ENCODE measurements around the gene KLKB1.
"Not testable (repeated sequence)": the region's sequence is repeated elsewhere in the genome, so short reads cannot be mapped to it uniquely, and the experiment has no call there.

The KLKB1 gene

DNA sequence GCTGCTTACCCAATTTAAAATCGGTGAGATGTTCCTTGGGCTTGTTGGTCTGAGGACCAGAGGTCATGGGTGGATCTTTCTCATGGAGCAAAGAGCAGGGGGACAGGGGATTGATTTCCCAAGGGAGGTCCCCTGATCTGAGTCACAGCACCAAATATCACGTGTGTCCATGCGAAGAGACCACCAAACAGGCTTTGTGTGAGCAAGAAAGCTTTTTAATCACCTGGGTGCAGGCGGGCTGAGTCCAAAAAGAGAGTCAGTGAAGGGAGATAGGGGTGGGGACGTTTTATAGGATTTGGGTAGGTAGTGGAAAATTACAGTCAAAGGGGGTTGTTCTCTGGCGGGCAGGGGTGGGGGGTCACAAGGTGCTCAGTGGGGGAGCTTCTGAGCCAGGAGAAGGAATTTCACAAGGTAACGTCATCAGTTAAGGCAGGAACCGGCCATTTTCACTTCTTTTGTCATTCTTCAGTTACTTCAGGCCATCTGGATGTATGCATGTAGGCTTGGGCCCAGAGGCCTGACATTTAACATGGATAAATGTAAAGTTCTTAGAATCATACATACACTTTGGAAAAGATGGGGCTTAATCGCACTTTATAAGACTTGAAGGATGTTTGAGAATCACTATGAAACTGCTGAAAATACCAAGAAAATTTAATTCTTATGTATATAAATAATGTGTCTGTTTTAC is 19.9 kb downstream of the KLKB1 start:
- peak overlapping the region; percentile 62 for H3K4me3 ChIP-seq (ENCODE audit: low read length)
- not testable (repeated sequence) for H3K9me3 ChIP-seq (ENCODE audit: insufficient read depth, low read depth, low read length); H3K36me3 ChIP-seq (ENCODE audit: insufficient read depth, low read length); H3K27me3 ChIP-seq (ENCODE audit: insufficient read depth, low read length)
- WGBS = 68% methylated on average over 8 of the region's 9 CpGs
- H3K27ac ChIP-seq (ENCODE audit: low read depth, low read length) = peak overlapping the region; percentile 99
- peak overlapping the region; percentile 89 for H3K9ac ChIP-seq (ENCODE audit: low read depth, low read length)
- peaks cover 53% of the 10 kb centered on the region for H3K4me1 ChIP-seq (ENCODE audit: insufficient read depth, low read length)

DNA sequence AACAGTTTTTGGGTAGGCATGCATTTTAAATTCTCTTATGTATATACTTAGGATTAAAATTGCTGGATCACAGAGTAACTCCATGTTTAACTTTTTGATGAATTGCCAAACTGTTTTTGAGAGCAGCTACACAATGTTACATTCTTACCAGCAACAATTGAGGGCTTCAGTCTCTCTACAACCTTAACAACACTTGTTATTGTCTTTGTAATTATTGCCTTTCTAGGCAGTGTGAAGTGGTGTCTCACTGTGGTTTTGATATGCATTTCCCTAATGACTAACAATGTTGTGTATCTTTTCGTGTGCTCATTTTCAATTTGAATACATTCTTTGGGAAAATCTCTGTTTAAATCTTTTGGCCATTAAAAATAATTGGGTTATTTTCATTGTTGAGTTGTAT is 21.3 kb downstream of the KLKB1 start:
- H3K4me3 ChIP-seq (ENCODE audit: low read length) = no peak overlapping the region
- no peaks in the 10 kb centered on the region for H3K9me3 ChIP-seq (ENCODE audit: insufficient read depth, low read depth, low read length)
- peaks cover 47% of the 10 kb centered on the region for H3K4me1 ChIP-seq (ENCODE audit: insufficient read depth, low read length)
- H3K27me3 ChIP-seq (ENCODE audit: insufficient read depth, low read length) = no peaks in the 10 kb centered on the region
- 13% methylated on average over 1 of the region's 1 CpG for WGBS
- peaks cover 6% of the 10 kb centered on the region; the same call in 1 of the 2 replicates for H3K36me3 ChIP-seq (ENCODE audit: insufficient read depth, low read length)
- H3K27ac ChIP-seq (ENCODE audit: low read depth, low read length) = peak overlapping the region; percentile 99
- peak overlapping the region; percentile 76 for H3K9ac ChIP-seq (ENCODE audit: low read depth, low read length)

DNA sequence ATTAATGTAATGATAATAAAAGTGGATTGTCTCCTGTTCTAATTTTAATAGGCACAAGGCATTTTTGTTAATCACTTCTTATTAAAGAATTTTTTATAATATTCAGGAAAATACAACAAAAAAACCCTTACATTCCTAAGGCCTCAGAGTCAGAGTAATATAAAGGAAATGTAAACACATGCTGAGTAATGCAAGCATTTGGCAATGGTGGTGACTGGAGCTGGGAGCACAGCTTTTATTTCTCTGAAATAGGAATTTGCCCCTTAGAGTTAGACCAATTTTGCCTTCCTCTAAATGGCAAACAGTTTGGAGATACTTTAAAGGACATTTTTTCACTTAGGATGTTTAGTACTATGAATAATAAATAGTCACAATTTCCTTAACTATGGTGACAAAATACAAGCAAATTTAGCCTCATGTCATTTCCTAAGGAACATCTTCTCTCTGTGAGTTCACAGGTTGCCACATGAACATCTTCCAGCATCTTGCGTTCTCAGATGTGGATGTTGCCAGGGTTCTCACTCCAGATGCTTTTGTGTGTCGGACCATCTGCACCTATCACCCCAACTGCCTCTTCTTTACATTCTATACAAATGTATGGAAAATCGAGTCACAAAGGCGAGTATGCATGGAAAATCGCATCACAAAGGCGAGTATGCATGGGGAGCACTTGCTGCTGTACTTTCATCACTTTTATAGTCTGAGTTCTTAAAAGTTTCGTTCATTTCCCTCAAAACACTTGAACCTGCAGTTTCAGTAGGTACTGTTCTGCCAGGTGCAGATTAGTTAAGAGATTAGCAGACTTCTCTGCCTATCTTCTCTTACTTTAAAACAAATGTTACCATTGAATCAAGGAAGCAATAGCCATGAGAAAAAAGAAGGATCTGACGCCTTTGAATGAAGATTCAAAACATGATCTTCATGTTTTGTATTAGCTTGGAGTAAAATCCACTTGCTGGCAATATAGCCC is 22.8 kb downstream of the KLKB1 start:
- H3K36me3 ChIP-seq (ENCODE audit: insufficient read depth, low read length) = no peaks in the 10 kb centered on the region; the same call in 1 of the 2 replicates
- peak overlapping the region; percentile 76 for H3K9ac ChIP-seq (ENCODE audit: low read depth, low read length)
- peaks cover 47% of the 10 kb centered on the region for H3K4me1 ChIP-seq (ENCODE audit: insufficient read depth, low read length)
- peak overlapping the region; percentile 99 for H3K27ac ChIP-seq (ENCODE audit: low read depth, low read length)
- peak overlapping the region; percentile 1; the same call in 1 of the 2 replicates for H3K4me3 ChIP-seq (ENCODE audit: low read length)
- no peaks in the 10 kb centered on the region for H3K27me3 ChIP-seq (ENCODE audit: insufficient read depth, low read length)
- WGBS = 13% methylated on average over 8 of the region's 8 CpGs
- no peaks in the 10 kb centered on the region for H3K9me3 ChIP-seq (ENCODE audit: insufficient read depth, low read depth, low read length)

DNA sequence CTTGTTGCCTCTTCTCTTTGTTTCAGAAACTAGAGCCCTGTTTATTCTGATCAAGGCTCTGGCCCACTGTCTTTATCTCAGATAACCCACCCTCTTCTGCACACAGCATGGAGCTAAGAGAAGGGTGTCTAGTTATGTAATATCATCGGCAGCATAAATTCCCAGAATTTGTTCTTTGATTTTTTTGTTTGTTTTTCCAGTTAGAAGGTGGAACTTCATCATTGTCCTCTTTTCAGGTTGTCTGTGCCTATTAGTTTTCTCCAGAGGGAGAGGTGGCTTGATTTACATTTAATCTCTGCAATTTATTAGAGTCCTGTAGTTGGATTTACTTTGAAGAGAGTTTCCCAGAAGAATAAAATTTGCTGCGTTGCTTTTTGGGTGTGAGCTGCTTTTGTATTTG is 23.5 kb downstream of the KLKB1 start:
- H3K27me3 ChIP-seq (ENCODE audit: insufficient read depth, low read length) = no peaks in the 10 kb centered on the region
- no peaks in the 10 kb centered on the region for H3K9me3 ChIP-seq (ENCODE audit: insufficient read depth, low read depth, low read length)
- no peaks in the 10 kb centered on the region for H3K36me3 ChIP-seq (ENCODE audit: insufficient read depth, low read length)
- WGBS = 85% methylated on average over 1 of the region's 2 CpGs
- H3K9ac ChIP-seq (ENCODE audit: low read depth, low read length) = peak overlapping the region; percentile 76
- peak overlapping the region; percentile 99 for H3K27ac ChIP-seq (ENCODE audit: low read depth, low read length)
- peaks cover 47% of the 10 kb centered on the region for H3K4me1 ChIP-seq (ENCODE audit: insufficient read depth, low read length)
- peak overlapping the region; percentile 1; the same call in 1 of the 2 replicates for H3K4me3 ChIP-seq (ENCODE audit: low read length)

DNA sequence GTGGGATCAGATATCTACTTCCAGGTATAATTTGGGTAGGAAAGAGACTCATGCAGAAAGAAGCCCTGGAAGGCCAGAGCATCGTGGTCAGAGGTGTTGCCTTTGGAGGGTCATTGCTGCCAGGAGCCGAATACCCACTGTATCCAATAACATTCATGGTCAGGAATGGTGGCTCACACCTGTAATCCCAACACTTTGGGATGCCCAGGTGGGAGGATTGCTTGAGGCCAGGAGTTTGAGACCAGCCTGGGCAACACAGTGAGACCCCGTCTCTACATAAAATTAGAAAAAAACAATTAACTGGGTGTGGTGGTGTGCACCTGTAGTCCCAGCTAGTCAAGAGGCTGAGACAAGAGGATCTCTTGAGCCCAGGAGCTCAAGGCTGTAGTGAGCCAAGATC is 27.8 kb downstream of the KLKB1 start:
- H3K9ac ChIP-seq (ENCODE audit: low read depth, low read length) = no peak overlapping the region
- no peaks in the 10 kb centered on the region for H3K27me3 ChIP-seq (ENCODE audit: insufficient read depth, low read length)
- no peak overlapping the region for H3K4me3 ChIP-seq (ENCODE audit: low read length)
- H3K4me1 ChIP-seq (ENCODE audit: insufficient read depth, low read length) = peaks cover 22% of the 10 kb centered on the region
- no peak overlapping the region for H3K27ac ChIP-seq (ENCODE audit: low read depth, low read length)
- WGBS = 94% methylated on average over 2 of the region's 3 CpGs
- H3K9me3 ChIP-seq (ENCODE audit: insufficient read depth, low read depth, low read length) = no peaks in the 10 kb centered on the region
- H3K36me3 ChIP-seq (ENCODE audit: insufficient read depth, low read length) = no peaks in the 10 kb centered on the region

DNA sequence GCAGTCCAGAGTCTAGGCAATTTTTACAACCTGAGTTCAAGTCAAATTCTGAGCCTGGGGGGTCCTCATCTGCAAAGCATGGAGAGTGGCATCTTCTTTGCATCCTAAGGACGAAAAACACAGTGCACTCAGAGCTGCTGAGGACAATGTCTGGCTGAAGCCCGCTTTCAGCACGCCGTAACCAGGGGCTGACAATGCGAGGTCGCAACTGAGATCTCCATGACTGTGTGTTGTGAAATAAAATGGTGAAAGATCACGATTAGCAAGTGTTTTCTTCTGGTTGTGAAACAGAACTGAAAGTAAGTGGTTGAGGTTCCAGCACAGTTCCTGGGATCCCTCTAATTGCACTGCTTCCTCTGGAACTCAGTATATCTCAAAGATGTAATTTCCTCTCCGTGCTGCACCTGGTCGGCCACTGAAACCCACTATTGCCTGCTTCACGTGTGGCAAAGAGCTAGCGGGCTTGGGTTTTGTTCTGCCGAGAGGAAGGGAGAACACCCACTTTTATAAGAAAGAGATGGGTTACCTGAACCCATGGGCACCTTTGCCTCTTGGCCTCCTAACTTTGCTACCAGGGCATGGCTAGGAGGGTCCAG is 31.0 kb downstream of the KLKB1 start:
- Histone ChIP-seq H3K4me1 (ENCODE audit: insufficient read depth, low read length) (peaks cover 9% of the 10 kb centered on the region), H3K4me3 (ENCODE audit: low read length) (no peak overlapping the region), H3K9me3 (ENCODE audit: insufficient read depth, low read depth, low read length) (no peaks in the 10 kb centered on the region), H3K27me3 (ENCODE audit: insufficient read depth, low read length) (no peaks in the 10 kb centered on the region), H3K9ac (ENCODE audit: low read depth, low read length) (no peak overlapping the region), H3K36me3 (ENCODE audit: insufficient read depth, low read length) (no peaks in the 10 kb centered on the region), H3K27ac (ENCODE audit: low read depth, low read length) (no peak overlapping the region)
- 94% methylated on average over 12 of the region's 12 CpGs for WGBS

DNA sequence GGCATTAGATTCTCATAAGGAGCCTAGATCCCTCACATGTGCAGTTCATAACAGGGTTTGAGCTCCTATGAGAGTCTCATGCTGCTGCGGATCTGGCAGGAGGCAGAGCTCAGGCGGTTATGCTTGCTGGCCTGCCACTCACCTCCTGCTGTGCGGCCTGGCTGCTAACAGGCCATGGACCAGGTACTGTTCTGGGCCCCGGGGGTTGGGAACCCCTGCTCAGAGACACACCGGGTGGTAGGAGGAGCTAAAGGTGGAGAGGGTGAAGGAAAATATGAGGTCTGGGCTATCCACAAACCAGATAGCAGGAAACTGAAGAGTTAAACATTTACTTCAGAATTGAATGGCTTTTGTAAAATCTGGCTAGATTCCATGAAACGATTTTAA is 32.8 kb downstream of the KLKB1 start:
- 89% methylated on average over 6 of the region's 6 CpGs for WGBS
- Histone ChIP-seq H3K27ac (ENCODE audit: low read depth, low read length) (peak overlapping the region; percentile 30; the same call in 1 of the 2 replicates), H3K4me1 (ENCODE audit: insufficient read depth, low read length) (peaks cover 22% of the 10 kb centered on the region), H3K27me3 (ENCODE audit: insufficient read depth, low read length) (no peaks in the 10 kb centered on the region), H3K9ac (ENCODE audit: low read depth, low read length) (no peak overlapping the region), H3K4me3 (ENCODE audit: low read length) (no peak overlapping the region), H3K36me3 (ENCODE audit: insufficient read depth, low read length) (no peaks in the 10 kb centered on the region), H3K9me3 (ENCODE audit: insufficient read depth, low read depth, low read length) (no peaks in the 10 kb centered on the region)

DNA sequence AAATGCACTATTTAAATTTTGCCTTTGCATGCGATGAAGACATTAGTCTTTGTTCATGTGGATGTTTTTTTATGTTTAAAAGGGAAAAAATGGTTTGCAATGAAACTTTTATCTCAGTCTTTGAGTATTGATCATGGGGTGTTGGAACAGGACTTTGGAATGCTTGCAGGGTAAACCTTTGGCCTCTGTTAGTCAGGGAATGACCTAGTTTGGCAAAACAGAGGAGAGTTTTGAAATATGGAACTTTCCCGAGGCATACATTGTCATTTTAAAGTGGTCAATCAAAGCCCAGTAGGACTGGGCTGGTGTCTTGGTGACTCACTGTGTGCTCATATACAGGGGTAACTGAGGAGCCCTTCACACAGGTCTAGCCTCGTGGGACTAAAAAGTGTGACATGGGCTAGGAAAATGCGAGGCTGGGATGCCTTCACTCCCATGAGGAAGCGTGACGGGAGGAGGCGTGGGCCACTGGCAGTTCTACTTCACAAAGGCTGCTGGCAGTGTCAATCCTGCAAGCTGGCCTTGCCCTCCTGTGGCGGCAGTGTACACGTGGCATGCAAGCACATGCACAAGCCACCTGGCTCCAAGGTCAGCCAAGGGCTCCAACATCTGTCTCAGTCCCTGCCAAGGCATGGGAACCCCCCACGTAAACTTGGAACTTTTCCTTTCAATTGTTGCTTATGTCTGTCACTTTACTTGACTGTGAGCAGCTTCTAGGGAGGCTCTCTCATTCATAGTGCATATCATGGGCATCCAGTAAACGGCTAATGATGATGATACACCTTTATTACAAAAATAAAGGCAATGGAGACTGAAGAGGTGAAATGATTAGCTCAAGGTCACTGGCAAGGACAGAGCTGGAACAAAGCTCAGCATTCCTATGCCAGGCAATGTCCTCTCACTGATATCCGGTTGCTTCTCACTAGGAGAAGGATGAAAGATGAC is 33.5 kb downstream of the KLKB1 start:
- Histone ChIP-seq H3K27ac (ENCODE audit: low read depth, low read length) (peak overlapping the region; percentile 30; the same call in 1 of the 2 replicates), H3K27me3 (ENCODE audit: insufficient read depth, low read length) (no peaks in the 10 kb centered on the region), H3K9me3 (ENCODE audit: insufficient read depth, low read depth, low read length) (no peaks in the 10 kb centered on the region), H3K9ac (ENCODE audit: low read depth, low read length) (no peak overlapping the region), H3K4me1 (ENCODE audit: insufficient read depth, low read length) (peaks cover 28% of the 10 kb centered on the region), H3K36me3 (ENCODE audit: insufficient read depth, low read length) (no peaks in the 10 kb centered on the region), H3K4me3 (ENCODE audit: low read length) (no peak overlapping the region)
- WGBS = 89% methylated on average over 11 of the region's 12 CpGs

DNA sequence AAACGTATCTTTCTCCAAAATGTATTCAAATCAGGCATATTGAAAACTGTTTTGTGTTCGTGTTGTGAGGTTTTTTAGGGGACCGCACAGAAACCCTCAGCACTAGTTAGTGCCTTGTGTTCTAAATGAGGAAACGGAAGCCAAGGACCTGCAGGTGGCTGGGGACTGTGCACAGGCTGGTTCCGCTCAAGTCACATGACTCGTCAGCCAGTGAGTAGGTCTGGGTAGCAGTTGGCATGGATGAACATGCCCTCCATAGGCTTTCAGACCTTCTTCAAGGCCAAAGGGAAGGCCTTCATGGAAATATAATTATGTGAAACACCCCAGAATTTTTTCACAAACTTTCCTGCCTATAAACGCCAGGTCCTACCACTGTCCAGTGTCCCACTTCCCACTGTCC is 37.4 kb downstream of the KLKB1 start:
- no peak overlapping the region for H3K4me3 ChIP-seq (ENCODE audit: low read length)
- H3K27ac ChIP-seq (ENCODE audit: low read depth, low read length) = peak overlapping the region; percentile 77
- WGBS = 94% methylated on average over 7 of the region's 7 CpGs
- no peaks in the 10 kb centered on the region for H3K36me3 ChIP-seq (ENCODE audit: insufficient read depth, low read length)
- peaks cover 52% of the 10 kb centered on the region for H3K4me1 ChIP-seq (ENCODE audit: insufficient read depth, low read length)
- peak overlapping the region; percentile 11; the same call in 1 of the 2 replicates for H3K9ac ChIP-seq (ENCODE audit: low read depth, low read length)
- no peaks in the 10 kb centered on the region for H3K27me3 ChIP-seq (ENCODE audit: insufficient read depth, low read length)
- H3K9me3 ChIP-seq (ENCODE audit: insufficient read depth, low read depth, low read length) = no peaks in the 10 kb centered on the region; the same call in 1 of the 2 replicates

DNA sequence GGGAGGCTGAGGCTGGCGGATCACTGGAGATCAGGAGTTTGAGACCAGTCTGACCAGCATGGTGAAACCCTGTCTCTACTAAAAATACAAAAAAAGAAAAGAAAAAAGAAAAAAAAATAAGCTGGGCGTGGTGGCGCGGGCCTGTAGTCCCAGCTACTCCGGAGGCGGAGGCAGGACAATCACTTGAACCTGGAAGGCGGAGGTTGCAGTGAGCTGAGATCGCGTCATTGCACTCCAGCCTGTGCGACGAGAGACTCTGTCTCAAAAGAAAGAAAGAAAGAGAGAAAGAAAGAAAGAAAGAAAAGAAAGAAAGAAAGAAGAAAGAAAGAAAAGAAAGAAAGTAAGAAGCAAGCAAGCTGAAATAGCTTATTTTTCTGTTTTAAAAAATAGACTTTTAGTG is 37.9 kb downstream of the KLKB1 start:
- H3K4me1 ChIP-seq (ENCODE audit: insufficient read depth, low read length) = peaks cover 49% of the 10 kb centered on the region
- peak overlapping the region; percentile 77 for H3K27ac ChIP-seq (ENCODE audit: low read depth, low read length)
- H3K4me3 ChIP-seq (ENCODE audit: low read length) = peak overlapping the region; percentile 41; the same call in 1 of the 2 replicates
- H3K9me3 ChIP-seq (ENCODE audit: insufficient read depth, low read depth, low read length); H3K27me3 ChIP-seq (ENCODE audit: insufficient read depth, low read length); H3K36me3 ChIP-seq (ENCODE audit: insufficient read depth, low read length): not testable (repeated sequence)
- H3K9ac ChIP-seq (ENCODE audit: low read depth, low read length) = peak overlapping the region; percentile 27; the same call in 1 of the 2 replicates
- 56% methylated on average over 11 of the region's 11 CpGs for WGBS
